IMR-90 (cell line): Measurements from ENCODE around the gene CTCFL. TPM values are rescaled to one million over a fixed set of nuclear protein-coding genes. Genes with fewer than 3 reads are reported as not detected.

Source experiments
- ATAC-seq: fragments of 200-7000 bp; cut with Tn5 transposase; 2 replicates; pipeline ENCODE4 v1.9.1; 2020; ENCODE audit warnings: low read depth, mild to moderate bottlenecking, moderate library complexity
- BruUV-seq: library from RNA; stranded (reverse); fragments of 400-500 nt; replicated peaks from 2 replicates; lab custom pipeline; 2021; lab: Mats Ljungman, UMichigan
- CTCF ChIA-PET: fragments of 300-600 bp; formaldehyde crosslinking; extraction: SDS; loops from one replicate; lab custom pipeline; 2021; ENCODE audit warnings: antibody characterized with exemption; lab: Yijun Ruan, JAX
- POLR2A ChIA-PET: fragments of 300-600 bp; sonication (Branson Sonifier 250); formaldehyde crosslinking; loops from one replicate; lab custom pipeline; 2022; ENCODE audit warnings: antibody characterized with exemption; ENCODE audit not compliant: unreplicated experiment; lab: Charles Lee
- DNase-seq: peaks from one replicate; pipeline ENCODE4 v3.0.0; 2013
- H2AFZ ChIP-seq: replicated peaks from 2 replicates; pipeline ENCODE3; 2013; ENCODE audit warnings: low read length, mild to moderate bottlenecking; ENCODE audit not compliant: poor library complexity
- H2AK5ac ChIP-seq: 2 replicates; pipeline ENCODE4 v1.6.1; 2013; ENCODE audit warnings: low read depth, low read length, inconsistent platforms
- H2AK9ac ChIP-seq: replicated peaks from 2 replicates; pipeline ENCODE3; 2013; ENCODE audit warnings: mild to moderate bottlenecking, low read depth, low read length, moderate library complexity; ENCODE audit not compliant: poor library complexity
- H2BK120ac ChIP-seq: 2 replicates; pipeline ENCODE4 v1.6.1; 2013; ENCODE audit warnings: low read depth, low read length, inconsistent platforms
- H2BK15ac ChIP-seq: 3 replicates; pipeline ENCODE4 v1.6.1; 2013; ENCODE audit warnings: low read depth, low read length, inconsistent platforms
- H2BK20ac ChIP-seq: 2 replicates; pipeline ENCODE4 v1.6.1; 2013; ENCODE audit warnings: low read depth, mild to moderate bottlenecking, inconsistent platforms, low read length, moderate library complexity
- H2BK5ac ChIP-seq: 2 replicates; pipeline ENCODE4 v1.6.1; 2013; ENCODE audit warnings: mild to moderate bottlenecking, low read depth, low read length, inconsistent platforms; ENCODE audit not compliant: poor library complexity, severe bottlenecking
- H3K14ac ChIP-seq: replicated peaks from 2 replicates; pipeline ENCODE4 v1.6.1; 2013; ENCODE audit warnings: low read depth, low read length, inconsistent platforms
- H3K18ac ChIP-seq: 2 replicates; pipeline ENCODE4 v1.6.1; 2013; ENCODE audit warnings: low read depth, low read length, control low read depth
- H3K23ac ChIP-seq: 2 replicates; pipeline ENCODE4 v1.6.1; 2013; ENCODE audit warnings: low read depth, low read length, inconsistent platforms
- H3K27ac ChIP-seq: 2 replicates; pipeline ENCODE4 v1.5.1; 2013; ENCODE audit warnings: mild to moderate bottlenecking, control low read depth, low read length; ENCODE audit not compliant: insufficient read depth
- H3K27me3 ChIP-seq: 2 replicates; pipeline ENCODE4 v1.6.1; 2013; ENCODE audit warnings: low read length; ENCODE audit not compliant: control insufficient read depth, insufficient read depth
- H3K36me3 ChIP-seq: 2 replicates; pipeline ENCODE4 v1.6.1; 2013; ENCODE audit warnings: low read length, mixed read lengths; ENCODE audit not compliant: control insufficient read depth, insufficient read depth
- H3K4ac ChIP-seq: 2 replicates; pipeline ENCODE4 v1.6.1; 2013; ENCODE audit warnings: low read depth, low read length, inconsistent platforms
- H3K4me1 ChIP-seq: 2 replicates; pipeline ENCODE4 v1.6.1; 2013; ENCODE audit warnings: low read length, mixed read lengths; ENCODE audit not compliant: control insufficient read depth, insufficient read depth
- H3K4me2 ChIP-seq: 2 replicates; pipeline ENCODE4 v1.6.1; 2013; ENCODE audit warnings: low read depth, mild to moderate bottlenecking, control low read depth, low read length, moderate library complexity
- H3K4me3 ChIP-seq: 2 replicates; pipeline ENCODE4 v1.5.1; 2013; ENCODE audit warnings: low read depth, mild to moderate bottlenecking, control low read depth, low read length, moderate library complexity; ENCODE audit not compliant: insufficient read depth
- H3K56ac ChIP-seq: 2 replicates; pipeline ENCODE4 v1.6.1; 2013; ENCODE audit warnings: low read length, inconsistent platforms; ENCODE audit not compliant: insufficient read depth; ENCODE audit errors: extremely low read depth
- H3K79me1 ChIP-seq, 2 experiments: 2 replicates each; pipeline ENCODE4 v1.6.1; 2013; ENCODE audit warnings: low read length in 2 of 2, inconsistent platforms in 1 of 2, low read depth in 1 of 2
- H3K9ac ChIP-seq: 2 replicates; pipeline ENCODE4 v1.6.1; 2013; ENCODE audit warnings: low read depth, low read length, control low read depth
- H3K9me1 ChIP-seq: 2 replicates; pipeline ENCODE4 v1.6.1; 2013; ENCODE audit warnings: low read length, inconsistent platforms; ENCODE audit not compliant: insufficient read depth
- H3K9me3 ChIP-seq: 2 replicates; pipeline ENCODE4 v1.6.1; 2013; ENCODE audit warnings: low read length; ENCODE audit not compliant: control insufficient read depth, insufficient read depth
- H4K20me1 ChIP-seq: 2 replicates; pipeline ENCODE4 v1.6.1; 2013; ENCODE audit warnings: low read length, inconsistent platforms; ENCODE audit not compliant: insufficient read depth
- H4K5ac ChIP-seq: 2 replicates; pipeline ENCODE4 v1.6.1; 2013; ENCODE audit warnings: mild to moderate bottlenecking, low read depth, low read length, control low read depth
- H4K8ac ChIP-seq, 2 experiments: 2 replicates each; pipeline ENCODE4 v1.6.1; 2013; ENCODE audit warnings: low read depth in 2 of 2, low read length in 2 of 2, control low read depth in 1 of 2, inconsistent platforms in 1 of 2
- H4K91ac ChIP-seq: 2 replicates; pipeline ENCODE4 v1.6.1; 2013; ENCODE audit warnings: low read depth, low read length, inconsistent platforms; ENCODE audit not compliant: insufficient read depth
- CEBPB ChIP-seq: IDR thresholded peaks from 2 replicates; pipeline ENCODE4 v1.6.1; 2012; ENCODE audit warnings: low read depth, low read length, improper control_type of control experiment
- CHD1 ChIP-seq: IDR thresholded peaks from 2 replicates; pipeline ENCODE4 v1.6.1; 2012; ENCODE audit warnings: low read depth, low read length, improper control_type of control experiment
- MAZ ChIP-seq: IDR thresholded peaks from 2 replicates; pipeline ENCODE4 v1.6.1; 2012; ENCODE audit warnings: low read depth, mild to moderate bottlenecking, low read length, improper control_type of control experiment, moderate library complexity, borderline replicate concordance
- POLR2A ChIP-seq: IDR thresholded peaks from 2 replicates; pipeline ENCODE4 v1.6.1; 2012; ENCODE audit warnings: mild to moderate bottlenecking, low read depth, low read length
- SMC3 ChIP-seq: fragments of 150-350 bp; IDR thresholded peaks from 2 replicates; pipeline ENCODE4 v1.6.1; 2016; ENCODE audit warnings: low read depth, mild to moderate bottlenecking, antibody characterized with exemption, low read length, moderate library complexity
- WGBS, 2 experiments: methylation state at CpG; one replicate each; pipeline versions ENCODE4 v1.1.5 to v1.1.7; 2013; ENCODE audit warnings: missing lambda C conversion rate in 2 of 2; ENCODE audit not compliant: insufficient read length in 1 of 2; ENCODE audit errors: extremely low coverage in 2 of 2; 5-methylcytosine and 5-hydroxymethylcytosine counted together
- dilution Hi-C: fragments of 300-500 bp; cut with HindIII; formaldehyde crosslinking; loops from one replicate; pipeline ENCODE4 v1.14.3; 2018; ENCODE audit warnings: low sequenced_read_pairs; ENCODE audit not compliant: unreplicated experiment
- in situ Hi-C: fragments of 300-500 bp; cut with MboI; formaldehyde crosslinking; loops from 3 replicates; pipeline ENCODE4 v1.14.3; 2019; ENCODE audit warnings: low sequenced_read_pairs, inconsistent platforms, mixed read lengths
- intact Hi-C: fragments of 100-400 bp; cut with micrococcal nuclease; formaldehyde crosslinking; loops from 2 replicates; pipeline ENCODE4 v1.10.0; 2022
- polyA plus RNA-seq, 3 experiments: library from polyadenylated mRNA; depleted of rRNA; stranded (reverse); fragments of >200 nt; gene quantifications; 2 replicates each; pipeline ENCODE4 v1.2.3, GENCODE V29; 2012; ENCODE audit warnings: low replicate concordance in 1 of 3
- total RNA-seq: library from RNA; depleted of rRNA; stranded (reverse); fragments of >200 nt; gene quantifications from 2 replicates; pipeline ENCODE4 v1.2.3, GENCODE V29; 2012
- TF ChIP-seq, protein P1 (sequence below): conservative IDR thresholded peaks from 2 replicates; pipeline ENCODE4 v1.5.1; 2012; ENCODE audit warnings: mild to moderate bottlenecking, low read depth, low read length, improper control_type of control experiment
- TF ChIP-seq, protein P2 (sequence below): fragments of 150-350 bp; IDR thresholded peaks from 2 replicates; pipeline ENCODE4 v1.6.1; 2016; ENCODE audit warnings: low read depth, mild to moderate bottlenecking, low read length, moderate library complexity, borderline replicate concordance

Gene CTCFL
- total and polyA plus RNA-seq, 2 of the 4 experiments (the other 2 are of a cell fraction): not detected

DNA sequence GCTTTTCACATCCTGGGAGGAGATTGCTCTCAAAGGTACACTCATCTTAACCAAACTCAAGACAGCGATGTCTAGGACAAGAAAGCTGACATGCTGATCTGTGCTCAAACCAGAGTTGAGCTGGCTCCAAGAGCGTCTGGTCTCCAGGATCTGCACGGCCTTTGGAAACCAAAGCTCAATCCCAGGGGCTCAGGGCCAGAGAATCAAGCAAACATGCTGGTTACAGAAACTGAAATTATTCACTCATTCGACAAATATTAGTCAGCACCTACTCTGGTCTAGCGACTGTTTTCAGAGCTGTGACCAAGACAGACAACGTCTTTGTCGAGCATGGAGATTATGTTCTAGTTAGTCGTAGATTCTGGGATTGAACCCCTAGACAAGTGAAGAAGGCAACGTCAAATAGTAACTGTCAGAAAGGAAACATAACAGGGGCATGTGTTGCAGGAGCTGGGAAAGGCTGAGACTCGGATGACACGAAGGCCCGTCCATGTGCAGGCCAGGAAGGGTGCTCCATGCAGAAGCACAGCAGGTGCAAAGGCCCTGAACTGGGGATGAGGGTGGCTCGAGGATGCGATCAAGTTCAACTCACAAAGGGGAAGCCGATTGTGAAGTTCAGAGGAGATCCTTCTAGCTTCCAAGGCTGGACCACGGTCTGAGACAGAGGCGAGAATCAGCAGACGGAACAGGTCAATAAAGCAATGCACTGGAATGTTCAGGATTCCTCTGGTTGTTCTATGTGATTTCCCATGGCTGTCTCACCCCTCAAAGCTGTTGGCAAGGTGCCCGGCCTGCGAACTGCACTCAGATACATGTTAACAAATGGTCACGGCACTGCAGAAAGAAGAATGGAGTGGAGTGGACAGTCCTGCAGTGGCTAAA lies 23.5 kb upstream of the CTCFL start:
- Histone ChIP-seq H2AK5ac (no peak overlapping the region), H3K79me1 (no peaks in the 10 kb centered on the region), H4K8ac (no peak overlapping the region), H3K9me1 (no peaks in the 10 kb centered on the region), H3K27ac (no peak overlapping the region), H3K36me3 (no peaks in the 10 kb centered on the region), H3K23ac (no peak overlapping the region), H3K27me3 (peaks cover 7% of the 10 kb centered on the region), H2BK15ac (no peak overlapping the region), H4K91ac (no peak overlapping the region), H2AK9ac (no peak overlapping the region), H3K9ac (no peak overlapping the region), H3K18ac (no peak overlapping the region), H3K9me3 (no peaks in the 10 kb centered on the region), H4K20me1 (no peaks in the 10 kb centered on the region), H3K56ac (no peak overlapping the region), H4K5ac (no peak overlapping the region), H3K4me2 (no peak overlapping the region), H3K4ac (no peak overlapping the region), H3K4me3 (no peak overlapping the region), H3K4me1 (no peaks in the 10 kb centered on the region), H3K14ac (no peak overlapping the region), H2AFZ (no peak overlapping the region), H2BK5ac (no peak overlapping the region), H2BK120ac (no peak overlapping the region), H2BK20ac (no peak overlapping the region)
- intact Hi-C loops (no loop called here), in situ Hi-C loops (no loop called here), dilution Hi-C loops (no loop called here)
- TF ChIP-seq CHD1 (no peak), MAZ (no peak), SMC3 (no peak), POLR2A (no peak), CEBPB (no peak)
- TF ChIP-seq, protein P1, sequence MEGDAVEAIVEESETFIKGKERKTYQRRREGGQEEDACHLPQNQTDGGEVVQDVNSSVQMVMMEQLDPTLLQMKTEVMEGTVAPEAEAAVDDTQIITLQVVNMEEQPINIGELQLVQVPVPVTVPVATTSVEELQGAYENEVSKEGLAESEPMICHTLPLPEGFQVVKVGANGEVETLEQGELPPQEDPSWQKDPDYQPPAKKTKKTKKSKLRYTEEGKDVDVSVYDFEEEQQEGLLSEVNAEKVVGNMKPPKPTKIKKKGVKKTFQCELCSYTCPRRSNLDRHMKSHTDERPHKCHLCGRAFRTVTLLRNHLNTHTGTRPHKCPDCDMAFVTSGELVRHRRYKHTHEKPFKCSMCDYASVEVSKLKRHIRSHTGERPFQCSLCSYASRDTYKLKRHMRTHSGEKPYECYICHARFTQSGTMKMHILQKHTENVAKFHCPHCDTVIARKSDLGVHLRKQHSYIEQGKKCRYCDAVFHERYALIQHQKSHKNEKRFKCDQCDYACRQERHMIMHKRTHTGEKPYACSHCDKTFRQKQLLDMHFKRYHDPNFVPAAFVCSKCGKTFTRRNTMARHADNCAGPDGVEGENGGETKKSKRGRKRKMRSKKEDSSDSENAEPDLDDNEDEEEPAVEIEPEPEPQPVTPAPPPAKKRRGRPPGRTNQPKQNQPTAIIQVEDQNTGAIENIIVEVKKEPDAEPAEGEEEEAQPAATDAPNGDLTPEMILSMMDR: no peak
- TF ChIP-seq, protein P2, sequence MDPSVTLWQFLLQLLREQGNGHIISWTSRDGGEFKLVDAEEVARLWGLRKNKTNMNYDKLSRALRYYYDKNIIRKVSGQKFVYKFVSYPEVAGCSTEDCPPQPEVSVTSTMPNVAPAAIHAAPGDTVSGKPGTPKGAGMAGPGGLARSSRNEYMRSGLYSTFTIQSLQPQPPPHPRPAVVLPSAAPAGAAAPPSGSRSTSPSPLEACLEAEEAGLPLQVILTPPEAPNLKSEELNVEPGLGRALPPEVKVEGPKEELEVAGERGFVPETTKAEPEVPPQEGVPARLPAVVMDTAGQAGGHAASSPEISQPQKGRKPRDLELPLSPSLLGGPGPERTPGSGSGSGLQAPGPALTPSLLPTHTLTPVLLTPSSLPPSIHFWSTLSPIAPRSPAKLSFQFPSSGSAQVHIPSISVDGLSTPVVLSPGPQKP: no peak
- no peak for DNase-seq
- POLR2A ChIA-PET: no interaction called here
- ATAC-seq: no peak
- WGBS, 2 experiments: 64% methylated on average over 18 of the region's 21 CpGs; no CpG with 5 or more reads in 1 of the 2 experiments
- BruUV-seq: no TSS peak
- CTCF ChIA-PET: no interaction called here
